NT2/D1 (cell line): ENCODE data around the gene NBAS.

Experiments used
- SUZ12 ChIP-seq: IDR thresholded peaks from 2 replicates; pipeline ENCODE4 v1.6.1; 2011; ENCODE audit not compliant: insufficient read length, insufficient read depth; ENCODE audit errors: extremely low read depth
- ZNF274 ChIP-seq: IDR thresholded peaks from 2 replicates; pipeline ENCODE4 v1.6.1; 2011; ENCODE audit warnings: mild to moderate bottlenecking, low read depth, low read length

- TF ChIP-seq SUZ12 (no peak), ZNF274 (no peak)
These were observed 113.8 kb downstream of the NBAS start for GRCh38 chr2:15447381-15447780.
